HG02798 (cell line): ENCODE results near the gene KRTAP4-11.
"Not testable (repeated sequence)": the region's sequence is repeated elsewhere in the genome, so short reads cannot be mapped to it uniquely, and the experiment has no call there.

Experiments
- ATAC-seq: cut with Tn5 transposase; IDR thresholded peaks from one replicate; pipeline ENCODE4 v1.9.1; 2021; ENCODE audit warnings: mild to moderate bottlenecking; ENCODE audit not compliant: unreplicated experiment, poor library complexity

Gene KRTAP4-11

GRCh38 chr17:41125064-41125463 is 6.9 kb upstream of the KRTAP4-11 start:
- no peak for ATAC-seq

DNA sequence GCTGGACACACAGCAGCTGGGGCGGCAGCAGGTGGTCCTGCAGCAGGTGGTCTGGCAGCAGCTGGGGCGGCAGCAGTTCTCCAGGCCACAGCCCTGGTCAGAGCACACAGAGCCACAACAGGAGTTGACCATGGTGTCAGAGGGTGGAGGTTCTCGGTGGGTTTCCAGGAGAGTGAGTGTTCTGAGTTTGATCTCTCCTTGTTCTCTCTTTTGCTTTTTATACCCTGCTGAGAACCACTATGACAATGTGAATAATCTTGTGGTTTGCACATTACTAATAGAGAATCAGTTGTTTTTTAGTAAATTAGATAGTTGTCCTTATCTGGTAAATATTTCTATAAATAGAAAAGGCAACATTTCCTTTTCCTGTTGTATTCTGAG is 5.8 kb upstream of the KRTAP4-11 start, which contains the start of gene KRTAP4-12:
Gene KRTAP4-12 (minus strand): TSS at position 192 of the 381 bp plus-strand sequence. CDS start 60 bp downstream, at position 132.
- ATAC-seq, result not testable (repeated sequence)

DNA sequence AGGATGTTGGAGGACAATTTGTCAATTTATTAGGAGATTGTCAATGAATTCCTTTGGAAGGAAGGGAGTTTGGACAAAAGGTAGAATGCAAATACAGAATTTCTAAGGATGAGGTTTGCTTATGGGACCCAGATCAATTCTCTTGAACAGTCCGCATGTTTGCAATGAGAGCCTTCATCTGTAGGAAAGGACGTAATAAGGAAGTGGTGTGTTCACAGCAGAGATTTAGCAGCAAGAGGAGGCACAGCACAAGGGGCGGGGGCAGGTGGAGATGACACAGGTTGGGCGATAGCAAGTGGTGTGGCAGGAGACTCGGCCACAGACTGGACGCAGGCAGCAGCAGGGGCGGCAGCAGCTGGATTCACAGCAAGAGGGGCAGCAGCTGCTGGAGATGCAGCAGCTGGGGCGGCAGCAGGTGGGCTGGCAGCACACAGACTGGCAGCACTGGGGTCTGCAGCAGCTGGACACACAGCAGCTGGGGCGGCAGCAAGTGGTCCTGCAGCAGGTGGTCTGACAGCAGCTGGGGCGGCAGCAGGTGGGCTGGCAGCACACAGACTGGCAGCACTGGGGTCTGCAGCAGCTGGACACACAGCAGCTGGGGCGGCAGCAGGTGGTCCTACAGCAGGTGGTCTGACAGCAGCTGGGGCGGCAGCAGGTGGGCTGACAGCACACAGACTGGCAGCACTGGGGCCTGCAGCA is 5.3 kb upstream of the KRTAP4-11 start:
- ATAC-seq, result not testable (repeated sequence)

DNA sequence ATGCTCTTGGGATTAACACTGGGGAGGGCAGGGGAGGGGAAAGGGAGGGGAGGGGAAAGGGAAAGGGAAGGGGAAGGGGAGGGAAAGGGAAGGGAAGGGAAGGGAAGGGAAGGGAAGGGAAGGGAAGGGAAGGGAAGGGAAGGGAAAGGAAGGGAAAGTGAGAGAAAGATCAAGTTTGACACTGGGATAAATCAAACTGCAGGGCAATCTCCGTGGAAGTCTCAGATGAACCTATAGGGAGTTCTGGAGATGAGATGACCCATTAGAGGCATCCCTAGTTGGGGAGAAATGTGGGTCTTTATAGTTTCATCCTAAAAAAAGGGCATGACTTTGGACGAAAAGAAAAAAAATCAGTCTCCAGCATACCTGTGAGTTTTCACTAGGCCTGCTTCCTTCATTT is 3.6 kb upstream of the KRTAP4-11 start:
- no peak for ATAC-seq

- not testable (repeated sequence) for ATAC-seq
Observed at GRCh38 chr17:41119696-41120690, 1.8 kb upstream of the KRTAP4-11 start.

DNA sequence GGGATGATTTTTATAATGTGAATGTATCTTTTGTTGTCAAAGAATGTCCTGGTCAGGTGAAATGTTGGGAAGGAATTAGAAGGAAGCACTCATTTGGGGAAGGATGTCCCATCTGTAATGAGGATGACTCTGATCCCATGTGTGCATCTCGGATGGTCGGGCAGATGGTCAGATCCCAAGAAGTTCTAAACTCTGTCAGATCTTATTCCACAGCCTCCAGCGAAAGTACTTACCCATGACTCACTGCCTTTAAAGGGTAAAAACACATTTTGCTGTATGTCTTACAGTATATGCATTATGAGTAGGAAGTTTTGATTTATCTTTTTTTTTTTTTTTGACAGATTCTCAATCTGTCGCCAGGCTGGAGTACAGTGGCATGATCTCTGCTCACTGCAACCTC is 548 bp upstream of the KRTAP4-11 start:
- no peak for ATAC-seq

DNA sequence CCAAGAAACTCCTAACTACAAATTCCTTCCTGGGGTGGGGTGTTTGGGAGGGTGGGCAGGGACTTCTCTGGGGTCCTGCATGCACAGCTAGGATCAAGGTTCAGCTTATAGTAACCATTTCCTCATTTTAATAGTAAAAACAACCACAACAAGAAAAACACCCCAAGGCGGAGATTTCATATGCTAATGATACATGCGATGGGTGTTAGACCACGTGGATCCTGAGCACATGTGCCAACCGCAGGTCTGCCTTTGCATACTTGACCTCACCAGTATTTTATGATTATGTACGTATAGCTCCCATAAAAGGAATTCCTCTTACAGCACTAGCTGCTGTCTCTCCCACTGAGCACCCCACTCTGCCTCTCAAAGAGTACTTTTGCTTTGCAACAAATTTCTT is 1.9 kb downstream of the KRTAP4-11 start:
- ATAC-seq, result no peak

GRCh38 chr17:41111151-41111885 is 6.9 kb downstream of the KRTAP4-11 start:
- no peak for ATAC-seq

GRCh38 chr17:41108728-41109386 is 9.3 kb downstream of the KRTAP4-11 start:
- not testable (repeated sequence) for ATAC-seq

- ATAC-seq, result no peak
Observed at GRCh38 chr17:41107941-41108450, 10.2 kb downstream of the KRTAP4-11 start.

DNA sequence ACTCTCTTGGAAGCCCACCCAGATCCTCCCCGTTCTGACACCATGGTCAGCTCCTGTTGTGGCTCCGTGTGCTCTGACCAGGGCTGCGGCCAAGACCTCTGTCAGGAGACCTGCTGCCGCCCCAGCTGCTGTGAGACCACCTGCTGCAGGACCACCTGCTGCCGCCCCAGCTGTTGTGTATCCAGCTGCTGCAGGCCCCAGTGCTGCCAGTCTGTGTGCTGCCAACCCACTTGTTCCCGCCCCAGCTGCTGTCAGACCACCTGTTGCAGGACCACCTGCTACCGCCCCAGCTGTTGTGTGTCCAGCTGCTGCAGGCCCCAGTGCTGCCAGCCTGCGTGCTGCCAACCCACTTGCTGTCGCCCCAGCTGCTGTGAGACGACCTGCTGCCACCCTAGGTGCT is 12.8 kb downstream of the KRTAP4-11 start, which contains the start of gene KRTAP4-9:
Gene KRTAP4-9 (plus strand): TSS at position 43 of the 400 bp plus-strand sequence. CDS start 0 bp downstream, at position 43.
- ATAC-seq, result not testable (repeated sequence)

DNA sequence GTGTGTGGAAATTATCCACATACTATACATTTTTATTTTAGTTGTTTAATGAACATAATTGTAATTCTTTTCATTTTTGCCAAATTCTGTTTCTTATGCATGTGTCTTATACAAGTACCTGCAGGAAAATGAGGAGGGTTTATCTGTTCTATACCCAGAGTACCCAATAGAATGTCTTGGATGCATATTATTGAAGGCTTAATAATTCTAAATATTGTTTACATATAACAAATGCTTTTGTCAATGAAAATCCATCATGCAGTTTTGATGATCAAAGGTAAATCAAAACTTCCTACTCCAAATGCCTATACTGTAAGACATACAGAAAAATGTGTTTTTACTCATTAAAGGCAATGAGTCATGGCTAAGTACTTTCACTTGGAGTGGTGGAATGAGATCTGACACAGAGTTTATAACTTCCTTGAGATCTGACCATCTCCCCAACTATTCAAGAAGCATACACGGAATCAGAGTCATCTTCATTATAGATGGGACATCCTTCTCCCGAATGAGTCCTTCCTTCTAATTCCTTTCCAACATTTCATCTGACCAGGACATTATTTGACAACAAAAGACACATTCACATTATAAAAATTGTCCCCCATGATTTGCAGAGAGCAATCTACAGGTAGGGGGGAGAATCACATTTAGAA is 13.7 kb downstream of the KRTAP4-11 start:
- ATAC-seq, result not testable (repeated sequence)

DNA sequence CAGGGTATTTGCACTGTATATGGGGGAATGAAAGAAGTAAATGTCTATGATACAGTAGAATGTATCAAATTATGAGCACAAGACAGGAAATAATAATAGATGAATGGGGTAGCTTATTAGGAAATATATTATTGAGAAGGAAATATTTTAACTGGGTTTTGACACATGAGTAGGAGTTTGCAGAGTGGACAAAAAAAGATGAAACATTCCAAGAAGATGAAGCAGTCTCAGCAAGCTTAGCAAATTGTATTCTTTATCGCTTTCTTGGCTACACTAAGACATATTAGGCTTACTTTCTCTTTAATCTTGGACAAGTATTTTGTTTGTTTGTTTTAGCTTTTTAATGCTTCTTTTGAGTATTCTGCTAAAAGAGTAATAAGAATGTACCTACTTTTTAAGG is 14.3 kb downstream of the KRTAP4-11 start:
- ATAC-seq, result no peak

GRCh38 chr17:41101586-41102259 is 16.4 kb downstream of the KRTAP4-11 start, which contains the start of gene KRTAP4-16:
Gene KRTAP4-16 (minus strand): TSS chr17:41102209. CDS start chr17:41102209, 0 bp downstream.
- ATAC-seq, result no peak

DNA sequence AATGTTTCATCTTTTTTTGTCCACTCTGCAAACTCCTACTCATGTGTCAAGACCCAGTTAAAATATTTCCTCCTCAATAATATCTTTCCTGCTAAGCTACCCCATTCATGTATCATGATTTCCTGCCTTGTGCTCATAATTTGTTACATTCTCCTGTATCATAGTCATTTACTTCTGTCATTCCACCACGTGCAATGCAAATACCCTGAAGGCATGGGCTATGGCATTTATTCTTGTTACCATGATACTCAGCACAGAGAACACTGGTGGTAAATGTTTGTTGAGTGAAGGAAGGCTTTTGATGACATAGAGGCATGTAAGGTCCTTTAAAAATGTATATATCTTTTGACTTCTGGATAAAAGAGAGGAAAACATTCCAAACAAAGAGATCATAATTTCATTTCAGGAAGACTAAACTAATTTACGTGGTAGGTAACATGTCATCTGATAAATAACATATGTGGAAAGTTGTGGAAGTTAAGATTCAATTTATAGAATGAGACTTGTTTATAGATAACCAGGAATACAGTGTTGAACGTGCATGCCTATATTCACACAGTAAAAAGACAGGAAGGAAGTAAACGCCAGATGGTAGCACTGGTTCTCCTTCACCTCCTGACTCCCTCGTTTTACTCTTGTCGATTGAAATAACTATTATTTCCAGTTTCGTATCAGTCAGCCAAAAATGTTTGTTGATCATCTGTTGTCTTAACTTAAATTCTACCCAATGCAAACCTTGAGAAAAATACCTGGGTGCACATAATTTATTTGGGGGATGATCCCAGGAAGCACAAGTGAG is 18.3 kb downstream of the KRTAP4-11 start:
- ATAC-seq, result not testable (repeated sequence)

DNA sequence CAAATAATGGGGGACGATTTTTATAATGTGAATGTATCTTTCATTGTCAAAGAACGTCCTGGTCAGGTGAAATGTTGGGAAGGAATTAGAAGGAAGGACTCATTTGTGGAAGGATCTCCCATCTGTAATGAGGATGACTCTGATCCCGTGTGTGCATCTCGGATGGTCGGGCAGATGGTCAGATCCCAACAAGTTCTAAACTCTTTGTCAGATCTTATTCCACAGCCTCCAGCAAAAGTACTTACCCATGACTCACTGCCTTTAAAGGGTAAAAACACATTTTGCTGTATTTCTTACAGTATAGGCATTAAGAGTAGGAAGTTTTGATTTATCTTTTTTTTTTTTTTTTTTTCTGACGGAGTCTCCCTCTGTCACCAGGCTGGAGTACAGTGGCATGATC is 19.7 kb downstream of the KRTAP4-11 start:
- ATAC-seq, result no peak

DNA sequence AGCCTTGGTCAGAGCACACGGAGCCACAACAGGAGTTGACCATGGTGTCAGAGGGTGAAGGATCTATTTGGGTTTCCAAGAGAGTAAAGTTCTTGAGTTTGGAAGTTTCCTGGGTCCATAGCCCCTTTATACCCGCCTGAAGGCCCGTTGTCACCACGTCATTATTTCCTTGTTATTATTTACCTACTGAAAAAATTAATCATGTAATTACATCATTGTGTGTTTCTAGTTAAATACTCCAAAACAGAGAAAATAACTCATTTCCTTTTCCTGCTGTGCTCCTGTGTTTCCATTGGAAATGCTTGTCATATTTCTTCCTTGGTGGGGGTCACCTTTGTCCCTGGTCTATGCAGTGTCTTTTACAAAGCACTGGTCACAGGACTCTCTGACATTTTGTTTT is 20.1 kb downstream of the KRTAP4-11 start, which contains the start of gene KRTAP4-8:
Gene KRTAP4-8 (minus strand): TSS at position 101 of the 400 bp plus-strand sequence. CDS start 58 bp downstream, at position 43.
- ATAC-seq, result no peak
